Measurements from ENCODE around the gene CD248. TPM values are rescaled to one million over a fixed set of nuclear protein-coding genes. Genes with fewer than 3 reads are reported as not detected.

CD248 gene
- total and polyA plus RNA-seq, 5 donors from 2014 or later, result 0.06 to 0.30 (median 0.10) TPM

DNA sequence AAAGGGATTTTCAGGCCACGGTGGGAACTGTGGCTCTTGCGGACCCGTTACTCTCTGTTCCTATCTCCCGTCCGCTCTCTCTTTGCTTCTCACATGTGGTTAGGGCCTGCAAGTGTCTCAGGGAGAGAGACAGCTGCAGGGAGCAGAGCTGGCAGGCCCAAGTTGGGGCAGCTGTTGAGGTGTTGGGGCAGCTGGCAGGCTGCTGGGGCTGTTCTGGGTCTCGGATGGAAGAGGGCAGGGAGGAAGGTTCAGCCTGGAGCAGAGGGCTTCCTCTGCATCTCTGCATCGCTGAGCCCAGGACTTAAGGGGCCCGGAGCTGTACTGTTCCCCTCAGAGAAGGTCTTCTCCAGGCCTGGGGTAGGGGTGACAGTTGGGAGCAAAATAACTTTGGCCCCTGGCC lies 41.4 kb downstream of the CD248 start:
- H3K4me3 ChIP-seq (ENCODE audit: low read depth, low read length), result no peak overlapping the region
- no peaks in the 10 kb centered on the region for H3K9me3 Mint-ChIP-seq

DNA sequence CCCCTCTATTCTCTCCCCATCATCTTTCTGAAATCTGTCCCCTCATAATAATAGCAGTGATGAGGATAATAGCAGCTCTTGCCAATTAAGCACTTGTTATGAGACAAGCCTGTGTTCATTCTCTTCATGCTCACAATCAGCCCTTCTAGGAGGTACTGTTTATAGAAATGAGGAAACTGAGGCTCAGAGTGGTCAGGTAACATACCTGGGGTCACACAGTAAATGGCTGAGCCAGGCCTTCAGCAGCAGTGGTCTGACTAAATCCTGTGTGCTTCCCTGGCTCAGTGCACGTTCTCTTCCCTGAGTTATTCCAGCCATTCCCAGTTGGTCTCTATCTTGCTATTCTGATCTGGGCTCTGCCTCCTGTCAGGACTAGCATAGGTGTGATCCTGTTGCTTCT lies 42.6 kb downstream of the CD248 start:
- no peak overlapping the region for H3K4me3 ChIP-seq (ENCODE audit: low read depth, low read length)
- H3K9me3 ChIP-seq (ENCODE audit: control insufficient read depth in 2 of 2, low read length in 2 of 2), result no peaks in the 10 kb centered on the region
- H3K4me1 ChIP-seq (ENCODE audit: control insufficient read depth, insufficient read depth, low read length, poor library complexity, severe bottlenecking), result peaks cover 32% of the 10 kb centered on the region
- H3K36me3 ChIP-seq (ENCODE audit: control insufficient read depth, insufficient read depth, low read length), result peaks cover 43% of the 10 kb centered on the region
- DNase-seq (no peak), ATAC-seq (ENCODE audit: low read depth in 2 of 2) (no peak)
- H3K27ac Mint-ChIP-seq, result no peak overlapping the region
- peaks cover 20% of the 10 kb centered on the region for H3K36me3 Mint-ChIP-seq
- H3K27me3 Mint-ChIP-seq, result peaks cover 3% of the 10 kb centered on the region
- H3K27ac ChIP-seq (ENCODE audit: insufficient read depth, low read length, poor library complexity, severe bottlenecking), result no peak overlapping the region
- peaks cover 4 to 43% (median 18%) of the 10 kb centered on the region in 4 donors for H3K4me1 Mint-ChIP-seq
- H3K4me3 Mint-ChIP-seq, result peak overlapping the region in 1 of 4 donors; percentile 88
- no peaks in the 10 kb centered on the region for H3K27me3 ChIP-seq (ENCODE audit: control insufficient read depth, insufficient read depth, low read length)
- H3K9me3 Mint-ChIP-seq, result no peaks in the 10 kb centered on the region

More for the DNA sequence above, 41.4 kb downstream of the CD248 start:
- H3K36me3 ChIP-seq (ENCODE audit: control insufficient read depth, insufficient read depth, low read length), result peaks cover 43% of the 10 kb centered on the region
- H3K36me3 Mint-ChIP-seq, result peaks cover 20% of the 10 kb centered on the region
- H3K4me1 ChIP-seq (ENCODE audit: control insufficient read depth, insufficient read depth, low read length, poor library complexity, severe bottlenecking), result peaks cover 25% of the 10 kb centered on the region
- H3K27ac ChIP-seq (ENCODE audit: insufficient read depth, low read length, poor library complexity, severe bottlenecking), result no peak overlapping the region
- no peaks in the 10 kb centered on the region for H3K27me3 ChIP-seq (ENCODE audit: control insufficient read depth, insufficient read depth, low read length)
- H3K27me3 Mint-ChIP-seq, result no peaks in the 10 kb centered on the region
- no peak for ATAC-seq (ENCODE audit: low read depth in 2 of 2)
- H3K27ac Mint-ChIP-seq, result peak overlapping the region in 1 of 3 donors; percentile 25
- H3K4me1 Mint-ChIP-seq, result peaks cover 4 to 36% (median 14%) of the 10 kb centered on the region in 4 donors
- H3K9me3 ChIP-seq (ENCODE audit: control insufficient read depth in 2 of 2, low read length in 2 of 2), result no peaks in the 10 kb centered on the region
- DNase-seq, result no peak
- H3K4me3 Mint-ChIP-seq, result peak overlapping the region in 1 of 4 donors; percentile 62

DNA sequence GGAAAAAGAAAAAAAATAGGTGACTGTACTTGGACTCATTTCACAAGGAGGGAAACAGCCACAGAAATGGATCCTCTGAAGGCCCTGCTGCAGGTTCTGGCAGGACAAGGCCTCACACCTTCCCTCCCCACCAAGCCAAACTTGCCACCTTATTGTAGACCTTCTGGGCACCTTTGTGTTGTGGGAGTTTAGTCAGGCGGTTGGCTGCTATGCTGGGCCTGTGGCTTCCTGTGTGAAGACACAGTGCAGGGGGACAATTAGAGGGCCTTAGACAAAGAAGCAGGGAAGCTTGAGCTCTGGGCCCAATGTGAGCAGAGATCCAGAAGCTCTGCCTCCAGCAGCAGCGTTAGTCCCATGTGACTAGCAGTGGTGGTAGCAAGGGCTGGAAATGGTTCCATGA lies 44.2 kb downstream of the CD248 start:
- DNase-seq, result no peak
- no peak for ATAC-seq (ENCODE audit: low read depth in 2 of 2)
- H3K36me3 Mint-ChIP-seq, result peaks cover 20% of the 10 kb centered on the region
- H3K36me3 ChIP-seq (ENCODE audit: control insufficient read depth, insufficient read depth, low read length), result peaks cover 43% of the 10 kb centered on the region
- H3K27ac Mint-ChIP-seq, result no peak overlapping the region
- H3K9me3 Mint-ChIP-seq, result no peaks in the 10 kb centered on the region
- H3K27ac ChIP-seq (ENCODE audit: insufficient read depth, low read length, poor library complexity, severe bottlenecking), result no peak overlapping the region
- H3K4me3 ChIP-seq (ENCODE audit: low read depth, low read length), result no peak overlapping the region
- H3K27me3 ChIP-seq (ENCODE audit: control insufficient read depth, insufficient read depth, low read length), result no peaks in the 10 kb centered on the region
- peaks cover 4 to 48% (median 26%) of the 10 kb centered on the region in 4 donors for H3K4me1 Mint-ChIP-seq
- H3K27me3 Mint-ChIP-seq, result peaks cover 14% of the 10 kb centered on the region
- peak overlapping the region in 1 of 4 donors; percentile 88 for H3K4me3 Mint-ChIP-seq
- peaks cover 33% of the 10 kb centered on the region for H3K4me1 ChIP-seq (ENCODE audit: control insufficient read depth, insufficient read depth, low read length, poor library complexity, severe bottlenecking)
- no peaks in the 10 kb centered on the region for H3K9me3 ChIP-seq (ENCODE audit: control insufficient read depth in 2 of 2, low read length in 2 of 2)

- peaks cover 4 to 50% (median 26%) of the 10 kb centered on the region in 4 donors for H3K4me1 Mint-ChIP-seq
- peaks cover 43% of the 10 kb centered on the region for H3K36me3 ChIP-seq (ENCODE audit: control insufficient read depth, insufficient read depth, low read length)
- peaks cover 14% of the 10 kb centered on the region for H3K27me3 Mint-ChIP-seq
- no peak for DNase-seq
- no peaks in the 10 kb centered on the region for H3K27me3 ChIP-seq (ENCODE audit: control insufficient read depth, insufficient read depth, low read length)
- H3K9me3 Mint-ChIP-seq, result no peaks in the 10 kb centered on the region
- H3K27ac Mint-ChIP-seq, result no peak overlapping the region
- H3K36me3 Mint-ChIP-seq, result peaks cover 20% of the 10 kb centered on the region
- peak overlapping the region in 3 of 4 donors; percentile 71 to 81 (median 73) for H3K4me3 Mint-ChIP-seq
- no peaks in the 10 kb centered on the region for H3K9me3 ChIP-seq (ENCODE audit: control insufficient read depth in 2 of 2, low read length in 2 of 2)
- peaks cover 34% of the 10 kb centered on the region for H3K4me1 ChIP-seq (ENCODE audit: control insufficient read depth, insufficient read depth, low read length, poor library complexity, severe bottlenecking)
- H3K27ac ChIP-seq (ENCODE audit: insufficient read depth, low read length, poor library complexity, severe bottlenecking), result no peak overlapping the region
- ATAC-seq (ENCODE audit: low read depth in 2 of 2), result no peak
- no peak overlapping the region for H3K4me3 ChIP-seq (ENCODE audit: low read depth, low read length)
These were observed 45.0 kb downstream of the CD248 start for GRCh38 chr11:66271816-66272215.

GRCh38 chr11:66268952-66269905 lies 47.6 kb downstream of the CD248 start:
- H3K4me3 Mint-ChIP-seq, result peak overlapping the region; percentile 94 to 99 (median 96)
- H3K27ac Mint-ChIP-seq, result peak overlapping the region; percentile 98 to 99 (median 98)
- H3K4me1 Mint-ChIP-seq, result peaks cover 4 to 50% (median 25%) of the 10 kb centered on the region in 4 donors
- Histone ChIP-seq H3K9me3 (ENCODE audit: control insufficient read depth in 2 of 2, low read length in 2 of 2) (no peaks in the 10 kb centered on the region), H3K27me3 (ENCODE audit: control insufficient read depth, insufficient read depth, low read length) (no peaks in the 10 kb centered on the region), H3K36me3 (ENCODE audit: control insufficient read depth, insufficient read depth, low read length) (peaks cover 32% of the 10 kb centered on the region), H3K27ac (ENCODE audit: insufficient read depth, low read length, poor library complexity, severe bottlenecking) (peak overlapping the region; percentile 91), H3K4me1 (ENCODE audit: control insufficient read depth, insufficient read depth, low read length, poor library complexity, severe bottlenecking) (peaks cover 34% of the 10 kb centered on the region), H3K4me3 (ENCODE audit: low read depth, low read length) (peak overlapping the region; percentile 87)
- DNase-seq, result peak in 1 of 3 donors; percentile 55
- H3K9me3 Mint-ChIP-seq, result no peaks in the 10 kb centered on the region
- no peak for ATAC-seq (ENCODE audit: low read depth in 2 of 2)
- peaks cover 19% of the 10 kb centered on the region for H3K36me3 Mint-ChIP-seq
- H3K27me3 Mint-ChIP-seq, result peaks cover 14% of the 10 kb centered on the region

DNA sequence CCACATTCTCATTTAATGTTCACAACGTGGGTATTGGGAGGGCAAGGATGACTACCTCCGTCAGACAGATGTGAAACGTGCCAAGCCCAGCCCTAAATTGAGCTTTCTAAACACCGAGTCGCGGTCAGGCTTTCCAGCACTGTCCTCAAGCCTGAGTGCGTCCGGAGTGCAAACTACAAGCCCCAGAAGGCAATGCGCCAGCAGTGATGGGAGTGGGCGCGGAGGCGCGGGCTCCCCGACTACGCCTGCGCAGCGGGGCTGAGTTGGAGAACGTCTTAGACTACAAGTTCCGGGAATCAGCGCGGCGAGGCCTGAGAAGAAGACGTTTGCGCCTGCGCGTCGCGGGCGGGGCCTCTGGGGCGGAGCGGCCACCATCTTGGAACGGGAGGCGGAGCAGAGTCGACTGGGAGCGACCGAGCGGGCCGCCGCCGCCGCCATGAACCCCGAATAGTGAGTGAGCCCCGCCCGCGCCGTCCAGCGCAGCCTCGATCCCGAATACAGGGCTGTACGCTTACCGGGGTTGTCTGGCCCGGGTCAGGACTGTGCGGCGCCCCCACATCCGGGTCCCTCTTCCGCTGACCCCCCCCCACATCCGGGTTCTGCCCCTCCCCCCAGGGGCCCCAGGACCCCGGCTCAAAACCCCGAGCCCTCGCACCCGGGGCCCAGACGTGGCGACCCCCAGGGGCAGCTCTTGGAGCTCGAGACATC lies 48.4 kb downstream of the CD248 start, which contains the start of gene RAB1B:
TSS of gene RAB1B (plus strand) at position 396 of the 708 bp plus-strand sequence. CDS start at position 437, 41 bp downstream.
- Mint-ChIP-seq H3K36me3 (peaks cover 13% of the 10 kb centered on the region), H3K4me1 (peaks cover 2 to 48% (median 25%) of the 10 kb centered on the region in 4 donors), H3K9me3 (no peaks in the 10 kb centered on the region)

GRCh38 chr11:66267379-66268243 lies 49.2 kb downstream of the CD248 start:
- DNase-seq, result peak; percentile 81 to 88 (median 82)
- H3K27me3 Mint-ChIP-seq, result peaks cover 14% of the 10 kb centered on the region
- peak; percentile 54 for ATAC-seq (ENCODE audit: low read depth in 2 of 2)
- peaks cover 0 to 43% (median 24%) of the 10 kb centered on the region in 4 donors for H3K4me1 Mint-ChIP-seq
- H3K9me3 ChIP-seq (ENCODE audit: control insufficient read depth in 2 of 2, low read length in 2 of 2), result no peaks in the 10 kb centered on the region
- peaks cover 34% of the 10 kb centered on the region for H3K4me1 ChIP-seq (ENCODE audit: control insufficient read depth, insufficient read depth, low read length, poor library complexity, severe bottlenecking)
- peak overlapping the region; percentile 98 to 99 (median 98) for H3K27ac Mint-ChIP-seq
- H3K27ac ChIP-seq (ENCODE audit: insufficient read depth, low read length, poor library complexity, severe bottlenecking), result peak overlapping the region; percentile 91
- peak overlapping the region; percentile 89 for H3K4me3 ChIP-seq (ENCODE audit: low read depth, low read length)
- H3K36me3 Mint-ChIP-seq, result peaks cover 7% of the 10 kb centered on the region
- H3K9me3 Mint-ChIP-seq, result no peaks in the 10 kb centered on the region
- peak overlapping the region; percentile 94 to 99 (median 96) for H3K4me3 Mint-ChIP-seq
- H3K36me3 ChIP-seq (ENCODE audit: control insufficient read depth, insufficient read depth, low read length), result peaks cover 25% of the 10 kb centered on the region
- no peaks in the 10 kb centered on the region for H3K27me3 ChIP-seq (ENCODE audit: control insufficient read depth, insufficient read depth, low read length)

More for the DNA sequence above, 48.4 kb downstream of the CD248 start, which contains the start of gene RAB1B:
- Mint-ChIP-seq H3K27me3 (peaks cover 14% of the 10 kb centered on the region), H3K27ac (peak within 1 kb of the TSS; percentile 98 to 99 (median 98)), H3K4me3 (peak within 1 kb of the TSS; percentile 94 to 99 (median 96))
- peaks cover 34% of the 10 kb centered on the region for H3K4me1 ChIP-seq (ENCODE audit: control insufficient read depth, insufficient read depth, low read length, poor library complexity, severe bottlenecking)
- H3K27me3 ChIP-seq (ENCODE audit: control insufficient read depth, insufficient read depth, low read length), result no peaks in the 10 kb centered on the region
- DNase-seq (peak; percentile 99 to 100 (median 100)), ATAC-seq (ENCODE audit: low read depth in 2 of 2) (peak; percentile 85 to 88)
- H3K9me3 ChIP-seq (ENCODE audit: control insufficient read depth in 2 of 2, low read length in 2 of 2), result no peaks in the 10 kb centered on the region
- peak within 1 kb of the TSS; percentile 89 for H3K4me3 ChIP-seq (ENCODE audit: low read depth, low read length)
- H3K36me3 ChIP-seq (ENCODE audit: control insufficient read depth, insufficient read depth, low read length), result peaks cover 26% of the 10 kb centered on the region
- peak within 1 kb of the TSS; percentile 91 for H3K27ac ChIP-seq (ENCODE audit: insufficient read depth, low read length, poor library complexity, severe bottlenecking)
